Measurements from ENCODE around the gene TIE1.

- TF ChIP-seq CTCF (IDR thresholded peaks at IDR 0.05) = no peak
- no peak for TF ChIP-seq POLR2A (IDR thresholded peaks at IDR 0.05)
Observed at GRCh38 chr1:43302201-43302600, 1.4 kb downstream of the TIE1 start.
